ENCODE results near the gene SMARCC2. TPM values are rescaled to one million over a fixed set of nuclear protein-coding genes. Genes with fewer than 3 reads are reported as not detected.

Gene SMARCC2
- polyA plus RNA-seq, 3 donors: 22.2 to 63.7 (median 43.5) TPM

DNA sequence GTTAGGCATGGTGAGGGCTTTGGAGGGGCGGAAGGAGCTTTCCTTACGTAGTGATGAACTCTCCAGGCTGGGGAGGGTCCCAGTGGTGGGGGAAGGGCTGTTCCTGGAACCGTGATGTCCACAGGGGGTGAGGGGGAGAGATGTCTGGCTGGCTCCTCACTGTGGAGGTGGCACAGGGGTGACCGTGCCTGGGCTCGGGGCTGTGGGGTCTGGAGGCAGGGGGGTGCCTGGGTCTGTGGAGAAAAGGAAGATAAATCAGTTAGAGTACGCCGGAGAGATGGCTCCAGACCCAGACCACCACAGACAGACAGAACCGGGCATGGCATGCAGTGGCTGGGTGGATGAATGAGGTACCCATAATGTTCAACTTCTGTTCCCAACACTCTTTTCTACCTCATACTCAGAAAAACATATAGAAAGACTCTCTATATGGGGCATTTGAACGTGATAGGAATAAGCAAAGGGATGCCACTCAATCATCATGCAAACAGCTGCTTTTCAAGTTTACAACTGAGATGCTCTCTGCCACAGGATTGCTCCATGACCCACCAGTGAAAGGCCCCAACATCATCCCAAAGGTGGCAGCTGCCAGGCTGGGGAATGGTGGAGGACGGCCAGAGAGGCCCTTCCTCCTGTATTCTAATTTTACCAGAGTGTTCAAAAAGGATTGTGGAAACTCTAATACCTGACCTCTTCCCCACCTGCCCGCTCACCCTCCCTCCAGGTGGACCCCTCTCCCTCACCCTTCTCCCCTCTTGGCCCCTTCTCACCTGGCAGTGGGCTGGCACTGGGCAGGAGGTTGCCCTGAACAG is 25.5 kb downstream of the SMARCC2 start:
- H3K27ac Mint-ChIP-seq: peak overlapping the region in 4 of 7 donors; percentile 41 to 73 (median 64)
- peaks cover 0 to 3% (median 0%) of the 10 kb centered on the region in 3 donors for H3K27me3 Mint-ChIP-seq (ENCODE audit: low read depth in 3 of 3)
- peaks cover 28% of the 10 kb centered on the region for H3K4me1 Mint-ChIP-seq
- Histone ChIP-seq H3K4me3 (replicated peaks in 1 of 3; ENCODE audit: low read depth in 2 of 3, low read length in 3 of 3) (no peak overlapping the region), H3K4me2 (replicated peaks; ENCODE audit: extremely low read depth, low read length, poor library complexity, severe bottlenecking) (no peak overlapping the region), H3K27ac (ENCODE audit: low read depth in 1 of 2, low read length in 2 of 2) (peak overlapping the region in 1 of 2 donors; percentile 23), H3K79me2 (ENCODE audit: insufficient read depth, low read length) (peaks cover 37% of the 10 kb centered on the region), H2AFZ (ENCODE audit: insufficient read depth, low read depth, low read length, poor library complexity, severe bottlenecking) (no peak overlapping the region), H3K9me3 (replicated peaks in 1 of 2; ENCODE audit: control insufficient read depth in 1 of 2, insufficient read depth in 1 of 2, low read length in 2 of 2) (no peaks in the 10 kb centered on the region), H3K36me3 (replicated peaks in 1 of 2; ENCODE audit: control insufficient read depth in 1 of 2, insufficient read depth in 2 of 2, low read length in 2 of 2) (peaks cover 73 to 88% of the 10 kb centered on the region in 2 donors), H3K27me3 (ENCODE audit: control insufficient read depth in 2 of 2, insufficient read depth in 2 of 2, low read length in 2 of 2) (no peaks in the 10 kb centered on the region), H4K20me1 (ENCODE audit: insufficient read depth, low read length) (peaks cover 74% of the 10 kb centered on the region), H3K4me1 (ENCODE audit: control insufficient read depth in 1 of 2, insufficient read depth in 2 of 2, low read length in 2 of 2) (peaks cover 26 to 28% of the 10 kb centered on the region in 2 donors), H3K9ac (ENCODE audit: insufficient read depth, low read length, poor library complexity, severe bottlenecking) (no peak overlapping the region)
- DNase-seq: no peak
- no peak overlapping the region for H3K4me3 Mint-ChIP-seq
- no peaks in the 10 kb centered on the region for H3K9me3 Mint-ChIP-seq
- 92% methylated on average over 5 of the region's 11 CpGs for WGBS (ENCODE audit: insufficient coverage)
- TF ChIP-seq, protein P1, sequence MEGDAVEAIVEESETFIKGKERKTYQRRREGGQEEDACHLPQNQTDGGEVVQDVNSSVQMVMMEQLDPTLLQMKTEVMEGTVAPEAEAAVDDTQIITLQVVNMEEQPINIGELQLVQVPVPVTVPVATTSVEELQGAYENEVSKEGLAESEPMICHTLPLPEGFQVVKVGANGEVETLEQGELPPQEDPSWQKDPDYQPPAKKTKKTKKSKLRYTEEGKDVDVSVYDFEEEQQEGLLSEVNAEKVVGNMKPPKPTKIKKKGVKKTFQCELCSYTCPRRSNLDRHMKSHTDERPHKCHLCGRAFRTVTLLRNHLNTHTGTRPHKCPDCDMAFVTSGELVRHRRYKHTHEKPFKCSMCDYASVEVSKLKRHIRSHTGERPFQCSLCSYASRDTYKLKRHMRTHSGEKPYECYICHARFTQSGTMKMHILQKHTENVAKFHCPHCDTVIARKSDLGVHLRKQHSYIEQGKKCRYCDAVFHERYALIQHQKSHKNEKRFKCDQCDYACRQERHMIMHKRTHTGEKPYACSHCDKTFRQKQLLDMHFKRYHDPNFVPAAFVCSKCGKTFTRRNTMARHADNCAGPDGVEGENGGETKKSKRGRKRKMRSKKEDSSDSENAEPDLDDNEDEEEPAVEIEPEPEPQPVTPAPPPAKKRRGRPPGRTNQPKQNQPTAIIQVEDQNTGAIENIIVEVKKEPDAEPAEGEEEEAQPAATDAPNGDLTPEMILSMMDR (IDR thresholded peaks at IDR 0.05): no peak
- H3K36me3 Mint-ChIP-seq: peaks cover 71 to 88% of the 10 kb centered on the region in 2 donors
- intact Hi-C loops (cut with micrococcal nuclease): loop anchor here in 1 of 2 donors (5.0 kb wide), 1 partner anchor 36 kb away; the partner anchor contains the start of gene ESYT1

DNA sequence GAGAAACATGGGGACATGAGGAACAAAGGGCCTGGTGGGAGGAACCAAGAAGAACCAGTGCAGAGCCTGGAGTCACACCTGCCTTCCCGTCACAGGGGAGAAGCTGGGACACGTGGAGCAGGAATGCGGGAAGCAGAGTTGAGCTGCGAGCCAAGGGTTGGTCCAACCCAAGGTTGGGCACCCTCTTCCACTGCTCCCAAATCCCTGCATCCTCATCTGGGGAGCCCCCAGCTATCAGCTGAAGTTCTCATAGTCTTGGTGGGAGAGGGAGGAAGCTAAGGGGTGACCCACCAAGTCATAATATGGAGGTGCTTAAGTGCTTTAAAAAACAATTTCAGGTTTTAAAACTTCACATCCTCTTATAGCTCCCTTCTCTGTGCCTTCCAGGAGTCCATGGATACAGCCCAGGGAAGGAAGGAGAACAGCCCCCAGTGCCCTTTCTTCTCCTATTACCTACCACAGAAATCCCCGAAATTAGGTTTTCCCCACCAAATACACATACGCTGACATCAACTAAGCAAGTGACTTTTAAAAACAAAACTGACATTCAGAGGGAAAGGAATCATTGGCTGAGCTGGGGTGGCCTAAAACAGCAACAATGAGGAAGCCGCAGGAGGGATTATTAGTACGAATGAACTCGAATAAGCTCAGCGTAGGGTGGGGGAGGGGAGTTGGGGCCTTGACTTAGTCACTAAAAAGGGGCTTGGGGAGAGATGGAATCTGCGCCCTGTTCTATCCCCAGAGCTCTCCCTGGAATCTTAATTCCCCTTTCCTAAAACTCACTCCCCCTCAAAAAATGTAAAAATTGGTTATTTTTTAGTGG is 26.6 kb downstream of the SMARCC2 start:
- Mint-ChIP-seq H3K4me1 (peaks cover 29% of the 10 kb centered on the region), H3K4me3 (no peak overlapping the region), H3K27ac (peak overlapping the region; percentile 4 to 70 (median 53)), H3K27me3 (ENCODE audit: low read depth in 3 of 3) (no peaks in the 10 kb centered on the region), H3K9me3 (no peaks in the 10 kb centered on the region), H3K36me3 (peaks cover 65 to 78% of the 10 kb centered on the region in 2 donors)
- peaks cover 26 to 30% of the 10 kb centered on the region in 2 donors for H3K4me1 ChIP-seq (ENCODE audit: control insufficient read depth in 1 of 2, insufficient read depth in 2 of 2, low read length in 2 of 2)
- peaks cover 75% of the 10 kb centered on the region for H4K20me1 ChIP-seq (ENCODE audit: insufficient read depth, low read length)
- H3K79me2 ChIP-seq (ENCODE audit: insufficient read depth, low read length): peaks cover 44% of the 10 kb centered on the region
- no peak overlapping the region for H3K4me3 ChIP-seq (replicated peaks in 1 of 3; ENCODE audit: low read depth in 2 of 3, low read length in 3 of 3)
- TF ChIP-seq, protein P1 (IDR thresholded peaks at IDR 0.05): no peak
- peak overlapping the region in 1 of 2 donors; percentile 1 for H3K27ac ChIP-seq (ENCODE audit: low read depth in 1 of 2, low read length in 2 of 2)
- 97% methylated on average over 6 of the region's 11 CpGs for WGBS (ENCODE audit: insufficient coverage)
- peaks cover 65 to 77% of the 10 kb centered on the region in 2 donors for H3K36me3 ChIP-seq (replicated peaks in 1 of 2; ENCODE audit: control insufficient read depth in 1 of 2, insufficient read depth in 2 of 2, low read length in 2 of 2)
- H3K9me3 ChIP-seq (replicated peaks in 1 of 2; ENCODE audit: control insufficient read depth in 1 of 2, insufficient read depth in 1 of 2, low read length in 2 of 2): no peaks in the 10 kb centered on the region
- H3K27me3 ChIP-seq (ENCODE audit: control insufficient read depth in 2 of 2, insufficient read depth in 2 of 2, low read length in 2 of 2): no peaks in the 10 kb centered on the region
- H3K4me2 ChIP-seq (replicated peaks; ENCODE audit: extremely low read depth, low read length, poor library complexity, severe bottlenecking): no peak overlapping the region
- no peak overlapping the region for H3K9ac ChIP-seq (ENCODE audit: insufficient read depth, low read length, poor library complexity, severe bottlenecking)
- DNase-seq: no peak
- no peak overlapping the region for H2AFZ ChIP-seq (ENCODE audit: insufficient read depth, low read depth, low read length, poor library complexity, severe bottlenecking)
- intact Hi-C loops (cut with micrococcal nuclease): loop anchor here in 1 of 2 donors (5.0 kb wide), 1 partner anchor 35 kb away; the partner anchor contains the start of gene ESYT1

Data from CD14-positive monocyte (primary cell).